Activated CD4-positive, alpha-beta T cell treated with anti-CD3 and anti-CD28 coated beads, Interleukin-2, amount 10 ng/mL, durations not matched to agents 24 days and 14 days (primary cell): ENCODE results near the gene PWWP2B. TPM values are rescaled to one million over a fixed set of nuclear protein-coding genes. Genes with fewer than 3 reads are reported as not detected.

Experiments
- DNase-seq: peaks from one replicate; pipeline ENCODE4 v3.0.0; 2022
- H3K27ac Mint-ChIP-seq: one replicate; pipeline ENCODE4 v1.8.0; 2022; ENCODE audit warnings: mild to moderate bottlenecking, mixed read lengths
- H3K27me3 Mint-ChIP-seq: one replicate; pipeline ENCODE4 v1.8.0; 2022; ENCODE audit warnings: mixed read lengths
- H3K36me3 Mint-ChIP-seq: one replicate; pipeline ENCODE4 v1.8.0; 2022; ENCODE audit warnings: low read depth, mild to moderate bottlenecking, mixed read lengths
- H3K4me1 Mint-ChIP-seq: one replicate; pipeline ENCODE4 v1.8.0; 2021; ENCODE audit warnings: mixed read lengths
- H3K4me3 Mint-ChIP-seq: one replicate; pipeline ENCODE4 v1.8.0; 2022; ENCODE audit warnings: mild to moderate bottlenecking, moderate library complexity, mixed read lengths
- H3K9me3 Mint-ChIP-seq: one replicate; pipeline ENCODE4 v1.8.0; 2021; ENCODE audit warnings: mixed read lengths
- intact Hi-C: fragments of 100-400 bp; cut with micrococcal nuclease; formaldehyde crosslinking; loops from one replicate; pipeline ENCODE4 v1.15.1; 2023
- total RNA-seq: library from RNA; stranded (reverse); gene quantifications from 2 replicates; pipeline ENCODE4 v1.2.3, GENCODE V29; 2022

The PWWP2B gene
- total RNA-seq, 1 donor from 2014 or later: 4.9 TPM

GRCh38 chr10:132458586-132459300 lies 61.7 kb downstream of the PWWP2B start:
- H3K4me3 Mint-ChIP-seq: no peak overlapping the region
- H3K27ac Mint-ChIP-seq: no peak overlapping the region
- no peaks in the 10 kb centered on the region for H3K4me1 Mint-ChIP-seq
- intact Hi-C loops: loop anchor here (1.0 kb wide), 1 partner anchor 179 kb away; no protein-coding TSS in a partner anchor
- H3K27me3 Mint-ChIP-seq: peaks cover 1% of the 10 kb centered on the region
- H3K36me3 Mint-ChIP-seq: no peaks in the 10 kb centered on the region
- DNase-seq: peak; percentile 92
- H3K9me3 Mint-ChIP-seq: no peaks in the 10 kb centered on the region

- H3K27me3 Mint-ChIP-seq: peaks cover 1% of the 10 kb centered on the region
- no peak overlapping the region for H3K4me3 Mint-ChIP-seq
- H3K4me1 Mint-ChIP-seq: no peaks in the 10 kb centered on the region
- H3K27ac Mint-ChIP-seq: no peak overlapping the region
- intact Hi-C loops: no loop called here
- H3K36me3 Mint-ChIP-seq: no peaks in the 10 kb centered on the region
- DNase-seq: no peak
- no peaks in the 10 kb centered on the region for H3K9me3 Mint-ChIP-seq
Observed at GRCh38 chr10:132459301-132460003, 62.5 kb downstream of the PWWP2B start.

GRCh38 chr10:132460071-132460470 lies 63.1 kb downstream of the PWWP2B start:
- Mint-ChIP-seq H3K27ac (no peak overlapping the region), H3K36me3 (no peaks in the 10 kb centered on the region), H3K4me3 (no peak overlapping the region), H3K4me1 (no peaks in the 10 kb centered on the region), H3K9me3 (no peaks in the 10 kb centered on the region), H3K27me3 (peaks cover 1% of the 10 kb centered on the region)
- no peak for DNase-seq
- intact Hi-C loops: no loop called here

GRCh38 chr10:132460691-132461090 lies 63.7 kb downstream of the PWWP2B start:
- H3K27ac Mint-ChIP-seq: no peak overlapping the region
- no peaks in the 10 kb centered on the region for H3K9me3 Mint-ChIP-seq
- H3K4me1 Mint-ChIP-seq: no peaks in the 10 kb centered on the region
- H3K36me3 Mint-ChIP-seq: no peaks in the 10 kb centered on the region
- intact Hi-C loops: no loop called here
- H3K27me3 Mint-ChIP-seq: peaks cover 1% of the 10 kb centered on the region
- no peak for DNase-seq
- H3K4me3 Mint-ChIP-seq: no peak overlapping the region

GRCh38 chr10:132461103-132461682 lies 64.2 kb downstream of the PWWP2B start:
- peaks cover 1% of the 10 kb centered on the region for H3K27me3 Mint-ChIP-seq
- H3K36me3 Mint-ChIP-seq: no peaks in the 10 kb centered on the region
- no peaks in the 10 kb centered on the region for H3K4me1 Mint-ChIP-seq
- H3K9me3 Mint-ChIP-seq: no peaks in the 10 kb centered on the region
- H3K27ac Mint-ChIP-seq: no peak overlapping the region
- intact Hi-C loops: no loop called here
- DNase-seq: no peak
- H3K4me3 Mint-ChIP-seq: no peak overlapping the region

GRCh38 chr10:132461683-132462231 lies 64.8 kb downstream of the PWWP2B start:
- H3K4me3 Mint-ChIP-seq: no peak overlapping the region
- no peak for DNase-seq
- H3K9me3 Mint-ChIP-seq: no peaks in the 10 kb centered on the region
- no peaks in the 10 kb centered on the region for H3K4me1 Mint-ChIP-seq
- intact Hi-C loops: no loop called here
- no peak overlapping the region for H3K27ac Mint-ChIP-seq
- H3K27me3 Mint-ChIP-seq: peaks cover 1% of the 10 kb centered on the region
- H3K36me3 Mint-ChIP-seq: no peaks in the 10 kb centered on the region

- H3K9me3 Mint-ChIP-seq: no peaks in the 10 kb centered on the region
- H3K36me3 Mint-ChIP-seq: no peaks in the 10 kb centered on the region
- H3K27ac Mint-ChIP-seq: no peak overlapping the region
- H3K4me1 Mint-ChIP-seq: no peaks in the 10 kb centered on the region
- H3K4me3 Mint-ChIP-seq: no peak overlapping the region
- no peak for DNase-seq
- peaks cover 1% of the 10 kb centered on the region for H3K27me3 Mint-ChIP-seq
- intact Hi-C loops: no loop called here
Observed at GRCh38 chr10:132462463-132463332, 65.7 kb downstream of the PWWP2B start.

GRCh38 chr10:132463333-132464255 lies 66.6 kb downstream of the PWWP2B start:
- no peak for DNase-seq
- no peaks in the 10 kb centered on the region for H3K4me1 Mint-ChIP-seq
- no peak overlapping the region for H3K27ac Mint-ChIP-seq
- H3K9me3 Mint-ChIP-seq: no peaks in the 10 kb centered on the region
- peaks cover 1% of the 10 kb centered on the region for H3K27me3 Mint-ChIP-seq
- H3K36me3 Mint-ChIP-seq: no peaks in the 10 kb centered on the region
- intact Hi-C loops: no loop called here
- H3K4me3 Mint-ChIP-seq: no peak overlapping the region

- intact Hi-C loops: no loop called here
- no peak overlapping the region for H3K4me3 Mint-ChIP-seq
- DNase-seq: no peak
- H3K9me3 Mint-ChIP-seq: no peaks in the 10 kb centered on the region
- H3K36me3 Mint-ChIP-seq: no peaks in the 10 kb centered on the region
- H3K27ac Mint-ChIP-seq: no peak overlapping the region
- no peaks in the 10 kb centered on the region for H3K4me1 Mint-ChIP-seq
- peaks cover 1% of the 10 kb centered on the region for H3K27me3 Mint-ChIP-seq
Observed at GRCh38 chr10:132464256-132465192, 67.5 kb downstream of the PWWP2B start.

- intact Hi-C loops: no loop called here
Observed at GRCh38 chr10:132465193-132465888, 68.3 kb downstream of the PWWP2B start.

GRCh38 chr10:132465889-132466519 lies 69.0 kb downstream of the PWWP2B start:
- H3K9me3 Mint-ChIP-seq: no peaks in the 10 kb centered on the region
- no peaks in the 10 kb centered on the region for H3K36me3 Mint-ChIP-seq
- H3K4me3 Mint-ChIP-seq: no peak overlapping the region
- H3K4me1 Mint-ChIP-seq: peaks cover 4% of the 10 kb centered on the region
- no peak for DNase-seq
- H3K27me3 Mint-ChIP-seq: peaks cover 4% of the 10 kb centered on the region
- H3K27ac Mint-ChIP-seq: no peak overlapping the region
- intact Hi-C loops: no loop called here

More at GRCh38 chr10:132465193-132465888, 68.3 kb downstream of the PWWP2B start:
- Mint-ChIP-seq H3K36me3 (no peaks in the 10 kb centered on the region), H3K27ac (no peak overlapping the region), H3K4me1 (no peaks in the 10 kb centered on the region), H3K9me3 (no peaks in the 10 kb centered on the region), H3K4me3 (no peak overlapping the region), H3K27me3 (no peaks in the 10 kb centered on the region)
- DNase-seq: no peak
